Psoas muscle (tissue), 8 donors: ENCODE results near the gene CT45A5. TPM values are rescaled to one million over a fixed set of nuclear protein-coding genes. Genes with fewer than 3 reads are reported as not detected.
"Not testable (repeated sequence)": the region's sequence is repeated elsewhere in the genome, so short reads cannot be mapped to it uniquely, and the experiment has no call there.

Experiments used
- ATAC-seq, 4 donors: fragments of 200-7000 bp; cut with Tn5 transposase; one replicate each; pipeline ENCODE4 v1.9.1; 2020; ENCODE audit warnings: moderate library complexity in 3 of 4, mild to moderate bottlenecking in 2 of 4
- DNase-seq, 2 donors: peaks; one replicate each; pipeline ENCODE4 v3.0.0-alpha.2; 2020
- H3K27ac ChIP-seq: fragments of 200-600 bp; one replicate; pipeline ENCODE4 v1.8.0; 2022
- H3K27me3 ChIP-seq, 3 donors: fragments of 200-600 bp in 1 of 3; one replicate each; pipeline versions ENCODE4 v1.6.1 to v1.8.0; 2013 to 2022; ENCODE audit warnings: low read length in 2 of 3, mild to moderate bottlenecking in 2 of 3, moderate library complexity in 1 of 3; ENCODE audit not compliant: insufficient read depth in 3 of 3
- H3K36me3 ChIP-seq, 2 donors: fragments of 200-600 bp in 1 of 2; one replicate each; pipeline versions ENCODE4 v1.6.1 to v1.8.0; 2013 to 2022; ENCODE audit warnings: low read depth in 1 of 2, mild to moderate bottlenecking in 1 of 2, moderate library complexity in 1 of 2; ENCODE audit not compliant: insufficient read depth in 1 of 2
- H3K4me1 ChIP-seq: fragments of 200-600 bp; one replicate; pipeline ENCODE4 v1.8.0; 2022
- H3K4me3 ChIP-seq: fragments of 200-600 bp; one replicate; pipeline ENCODE4 v1.8.0; 2022; ENCODE audit warnings: mild to moderate bottlenecking
- H3K9me3 ChIP-seq: fragments of 200-600 bp; one replicate; pipeline ENCODE4 v1.8.0; 2022
- WGBS, 3 donors: extraction: QIAGEN DNeasy Blood & Tissue Kit; methylation state at CpG; one replicate each; pipeline versions ENCODE4 v1.1.6 to v1.1.7; 2013; 5-methylcytosine and 5-hydroxymethylcytosine counted together
- intact Hi-C, 2 donors: fragments of 100-400 bp; cut with DNase I; formaldehyde crosslinking; loops; one replicate each; pipeline versions ENCODE4 v1.11.0 to v1.14.2; 2022
- polyA plus RNA-seq, 3 donors: library from polyadenylated mRNA; stranded (reverse); fragments of 200-250 nt; gene quantifications; one replicate each; pipeline ENCODE4 v1.2.3, GENCODE V29; 2013
- total RNA-seq, 4 donors: library from RNA; stranded (reverse); fragmentation: NEBNext Ultra II Directional in 2 of 4; extraction: Animal tissue kit (Norgen Biotek cat#: 25700) in 2 of 4; gene quantifications; one replicate each; pipeline versions ENCODE4 v1.2.1 to v1.2.4, GENCODE V29; 2021 to 2023
- TF ChIP-seq, protein P1 (sequence below): fragments of 200-600 bp; IDR thresholded peaks from one replicate; pipeline ENCODE4 v1.8.0; 2022; ENCODE audit warnings: antibody characterized with exemption
- donor health status: healthy with polysubstance abuse.
- donor health status: DM: no; HTN: no; CAD: no; lungs with moderate emphysema.
- donor health status: Bipolar disorder and iron deficiency.
- donor health status: healthy.
- donor health status: DM: yes; HTN: yes; CAD: no.
- donor health status: DM: no; HTN: no; CAD: no.
- donor health status: DM: no; HTN: no; CAD: no.
- donor health status: DM: yes; HTN: yes; CAD: no.

The CT45A5 gene
- total and polyA plus RNA-seq, 7 donors, result not detected

DNA sequence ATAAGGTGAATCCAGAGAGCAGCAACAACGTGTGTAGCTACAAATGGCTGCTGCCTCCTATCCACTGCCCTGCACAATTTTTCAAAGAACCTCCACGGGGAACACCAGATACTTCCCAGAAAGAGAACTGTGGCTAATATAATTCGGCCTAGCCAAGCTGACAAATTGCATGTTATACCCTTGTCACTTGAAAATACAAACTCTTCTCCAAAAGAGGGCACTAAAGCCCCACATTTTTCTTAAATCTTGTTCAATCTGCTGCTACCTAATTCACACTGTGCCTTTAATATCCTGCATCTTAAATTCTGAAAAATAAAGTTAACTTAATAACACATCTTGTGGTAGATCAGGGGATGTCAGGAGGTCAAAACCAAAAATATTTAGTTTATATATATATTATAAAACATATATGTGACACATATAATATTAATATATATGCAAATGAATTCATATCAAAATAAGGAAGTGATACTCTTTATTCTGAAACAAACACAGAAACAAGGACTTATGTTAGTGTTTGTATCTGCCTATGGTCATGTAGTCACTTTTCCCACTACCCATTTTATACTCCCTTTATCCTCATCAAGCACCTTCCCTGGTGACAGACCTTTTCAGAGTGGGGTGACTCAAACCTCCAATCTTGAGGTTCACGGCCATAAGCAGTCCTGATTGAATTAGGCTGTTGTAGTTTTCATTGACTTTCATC is 47.8 kb downstream of the CT45A5 start:
- WGBS, 3 donors, result 29 to 39% (median 30%) methylated on average over 4 of the region's 4 CpGs
- Histone ChIP-seq H3K27ac (no peak overlapping the region), H3K36me3 (no peaks in the 10 kb centered on the region), H3K4me1 (no peaks in the 10 kb centered on the region), H3K4me3 (no peak overlapping the region), H3K9me3 (no peaks in the 10 kb centered on the region), H3K27me3 (no peaks in the 10 kb centered on the region)
- ATAC-seq (no peak), DNase-seq (no peak)
- TF ChIP-seq, protein P1, sequence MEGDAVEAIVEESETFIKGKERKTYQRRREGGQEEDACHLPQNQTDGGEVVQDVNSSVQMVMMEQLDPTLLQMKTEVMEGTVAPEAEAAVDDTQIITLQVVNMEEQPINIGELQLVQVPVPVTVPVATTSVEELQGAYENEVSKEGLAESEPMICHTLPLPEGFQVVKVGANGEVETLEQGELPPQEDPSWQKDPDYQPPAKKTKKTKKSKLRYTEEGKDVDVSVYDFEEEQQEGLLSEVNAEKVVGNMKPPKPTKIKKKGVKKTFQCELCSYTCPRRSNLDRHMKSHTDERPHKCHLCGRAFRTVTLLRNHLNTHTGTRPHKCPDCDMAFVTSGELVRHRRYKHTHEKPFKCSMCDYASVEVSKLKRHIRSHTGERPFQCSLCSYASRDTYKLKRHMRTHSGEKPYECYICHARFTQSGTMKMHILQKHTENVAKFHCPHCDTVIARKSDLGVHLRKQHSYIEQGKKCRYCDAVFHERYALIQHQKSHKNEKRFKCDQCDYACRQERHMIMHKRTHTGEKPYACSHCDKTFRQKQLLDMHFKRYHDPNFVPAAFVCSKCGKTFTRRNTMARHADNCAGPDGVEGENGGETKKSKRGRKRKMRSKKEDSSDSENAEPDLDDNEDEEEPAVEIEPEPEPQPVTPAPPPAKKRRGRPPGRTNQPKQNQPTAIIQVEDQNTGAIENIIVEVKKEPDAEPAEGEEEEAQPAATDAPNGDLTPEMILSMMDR, result no peak
- intact Hi-C loops, result no loop called here

GRCh38 chrX:135734666-135735065 is 50.6 kb downstream of the CT45A5 start:
- H3K36me3 ChIP-seq, DNase-seq, H3K4me3 ChIP-seq, H3K9me3 ChIP-seq, H3K4me1 ChIP-seq, ATAC-seq, H3K27ac ChIP-seq, H3K27me3 ChIP-seq, intact Hi-C loops: not testable (repeated sequence)
- 50 to 55% (median 51%) methylated on average over 5 of the region's 5 CpGs for WGBS, 3 donors

Other genes starting within 250 kb of the CT45A5 start
- not detected for gene CT45A1, start 71.9 kb downstream of the CT45A5 start, total RNA-seq
- gene CT45A1, start 71.9 kb downstream of the CT45A5 start, polyA plus RNA-seq, result not detected
- gene CT45A3, start 17.3 kb downstream of the CT45A5 start, total RNA-seq, result not detected
- not detected for gene CT45A3, start 17.3 kb downstream of the CT45A5 start, polyA plus RNA-seq
- not detected for gene CT45A6, start 17.3 kb upstream of the CT45A5 start, total RNA-seq
- not detected for gene CT45A6, start 17.3 kb upstream of the CT45A5 start, polyA plus RNA-seq
- gene CT45A2, start 34.5 kb upstream of the CT45A5 start, total RNA-seq, result not detected
- not detected for gene CT45A2, start 34.5 kb upstream of the CT45A5 start, polyA plus RNA-seq
- gene CT45A7, start 51.8 kb upstream of the CT45A5 start, total RNA-seq, result not detected
- gene CT45A7, start 51.8 kb upstream of the CT45A5 start, polyA plus RNA-seq, result not detected
- not detected for gene CT45A8, start 69.0 kb upstream of the CT45A5 start, total RNA-seq
- not detected for gene CT45A8, start 69.0 kb upstream of the CT45A5 start, polyA plus RNA-seq
- gene CT45A9, start 86.3 kb upstream of the CT45A5 start, total RNA-seq, result not detected
- not detected for gene CT45A9, start 86.3 kb upstream of the CT45A5 start, polyA plus RNA-seq
- gene CT45A10, start 107.9 kb upstream of the CT45A5 start, total RNA-seq, result not detected
- gene CT45A10, start 107.9 kb upstream of the CT45A5 start, polyA plus RNA-seq, result not detected
- gene SAGE1, start 108.2 kb upstream of the CT45A5 start, total RNA-seq, result not detected
- not detected for gene SAGE1, start 108.2 kb upstream of the CT45A5 start, polyA plus RNA-seq
- gene MMGT1, start 188.5 kb upstream of the CT45A5 start, total RNA-seq, result 10 to 100 TPM; 17.8 to 21.1 (median 20.4) TPM
- 10 to 100 TPM in 2 of 3 donors, 1 to 10 TPM in 1; 8.9 to 18.5 (median 12.2) TPM for gene MMGT1, start 188.5 kb upstream of the CT45A5 start, polyA plus RNA-seq
- 10 to 100 TPM in 1 of 4 donors, 1 to 10 TPM in 3; 8.8 to 11.8 (median 9.1) TPM for gene SLC9A6, start 199.9 kb upstream of the CT45A5 start, total RNA-seq
- 10 to 100 TPM in 1 of 3 donors, 1 to 10 TPM in 2; 7.9 to 16.9 (median 8.0) TPM for gene SLC9A6, start 199.9 kb upstream of the CT45A5 start, polyA plus RNA-seq